Measurements from ENCODE around the gene EPC2.

Gene EPC2, protein sequence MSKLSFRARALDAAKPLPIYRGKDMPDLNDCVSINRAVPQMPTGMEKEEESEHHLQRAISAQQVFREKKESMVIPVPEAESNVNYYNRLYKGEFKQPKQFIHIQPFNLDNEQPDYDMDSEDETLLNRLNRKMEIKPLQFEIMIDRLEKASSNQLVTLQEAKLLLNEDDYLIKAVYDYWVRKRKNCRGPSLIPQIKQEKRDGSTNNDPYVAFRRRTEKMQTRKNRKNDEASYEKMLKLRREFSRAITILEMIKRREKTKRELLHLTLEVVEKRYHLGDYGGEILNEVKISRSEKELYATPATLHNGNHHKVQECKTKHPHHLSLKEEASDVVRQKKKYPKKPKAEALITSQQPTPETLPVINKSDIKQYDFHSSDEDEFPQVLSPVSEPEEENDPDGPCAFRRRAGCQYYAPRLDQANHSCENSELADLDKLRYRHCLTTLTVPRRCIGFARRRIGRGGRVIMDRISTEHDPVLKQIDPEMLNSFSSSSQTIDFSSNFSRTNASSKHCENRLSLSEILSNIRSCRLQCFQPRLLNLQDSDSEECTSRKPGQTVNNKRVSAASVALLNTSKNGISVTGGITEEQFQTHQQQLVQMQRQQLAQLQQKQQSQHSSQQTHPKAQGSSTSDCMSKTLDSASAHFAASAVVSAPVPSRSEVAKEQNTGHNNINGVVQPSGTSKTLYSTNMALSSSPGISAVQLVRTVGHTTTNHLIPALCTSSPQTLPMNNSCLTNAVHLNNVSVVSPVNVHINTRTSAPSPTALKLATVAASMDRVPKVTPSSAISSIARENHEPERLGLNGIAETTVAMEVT

DNA sequence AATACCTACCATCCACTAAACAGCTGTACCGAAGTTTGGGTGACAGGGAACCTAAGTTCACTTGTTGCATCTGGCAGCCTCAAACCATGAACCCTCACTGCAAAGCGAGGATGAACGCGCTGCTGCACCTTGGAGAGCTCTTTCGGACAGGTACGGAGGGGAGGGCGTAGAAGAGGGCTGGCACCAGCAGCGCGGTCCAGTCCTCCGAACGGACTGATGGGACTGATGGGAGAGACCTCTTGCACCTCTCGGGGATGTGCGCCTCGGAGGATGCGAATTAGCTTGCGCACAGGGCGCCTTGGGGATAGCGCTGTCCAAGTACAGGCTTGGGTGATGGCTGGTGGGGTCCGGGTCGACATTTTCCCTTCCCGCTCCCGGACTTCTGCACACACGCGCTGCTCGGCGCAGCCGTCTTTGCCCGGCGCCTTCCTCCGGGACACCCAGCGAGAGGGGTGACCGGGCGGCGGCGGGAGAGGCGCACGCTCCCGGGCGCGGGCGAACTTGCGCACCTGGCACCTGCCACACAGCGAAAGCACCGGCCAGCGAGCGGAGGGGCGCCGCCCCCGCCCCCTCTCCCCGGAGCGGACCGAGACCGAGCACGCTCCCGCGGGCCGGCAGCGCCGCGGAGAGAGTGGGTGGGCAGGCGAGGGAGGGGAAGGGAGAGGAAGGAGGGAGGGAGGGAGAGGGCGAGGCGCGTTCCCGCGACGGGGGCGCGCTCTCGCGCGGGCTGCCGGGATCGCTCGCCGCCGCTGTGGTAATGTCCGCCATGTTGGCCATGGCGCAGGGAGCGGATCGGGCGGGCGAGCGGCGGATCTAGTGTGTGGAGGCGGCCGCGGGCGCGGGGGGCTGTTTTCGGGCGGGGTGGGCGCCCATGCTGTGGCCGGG is at the start of gene EPC2:
Gene EPC2 (plus strand): TSS at position 754 of the 885 bp plus-strand sequence. CDS start 267 bp downstream, outside the sequence.
- DNase-seq (ENCODE audit: low spot score): peak; percentile 83

DNA sequence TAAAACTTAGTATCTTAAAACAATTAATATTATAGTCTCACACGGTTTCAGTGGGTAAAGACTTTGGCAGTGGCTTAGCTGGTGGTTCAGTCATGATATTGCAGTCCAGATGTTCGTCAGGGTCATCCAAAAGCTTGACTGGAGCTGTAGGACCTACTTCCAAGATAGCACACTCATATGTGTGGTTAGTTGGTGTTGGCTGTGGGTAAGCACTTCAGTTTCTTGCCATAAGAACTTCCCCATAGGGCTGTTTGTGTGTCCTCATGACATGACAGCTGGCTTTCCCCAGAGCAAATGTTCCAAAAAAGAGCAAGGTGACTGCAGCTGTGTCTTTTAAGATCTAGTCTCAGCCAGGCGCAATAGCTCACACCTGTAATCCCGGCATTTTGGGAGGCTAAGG is 48.5 kb upstream of the EPC2 start:
- DNase-seq (ENCODE audit: low spot score): no peak

DNA sequence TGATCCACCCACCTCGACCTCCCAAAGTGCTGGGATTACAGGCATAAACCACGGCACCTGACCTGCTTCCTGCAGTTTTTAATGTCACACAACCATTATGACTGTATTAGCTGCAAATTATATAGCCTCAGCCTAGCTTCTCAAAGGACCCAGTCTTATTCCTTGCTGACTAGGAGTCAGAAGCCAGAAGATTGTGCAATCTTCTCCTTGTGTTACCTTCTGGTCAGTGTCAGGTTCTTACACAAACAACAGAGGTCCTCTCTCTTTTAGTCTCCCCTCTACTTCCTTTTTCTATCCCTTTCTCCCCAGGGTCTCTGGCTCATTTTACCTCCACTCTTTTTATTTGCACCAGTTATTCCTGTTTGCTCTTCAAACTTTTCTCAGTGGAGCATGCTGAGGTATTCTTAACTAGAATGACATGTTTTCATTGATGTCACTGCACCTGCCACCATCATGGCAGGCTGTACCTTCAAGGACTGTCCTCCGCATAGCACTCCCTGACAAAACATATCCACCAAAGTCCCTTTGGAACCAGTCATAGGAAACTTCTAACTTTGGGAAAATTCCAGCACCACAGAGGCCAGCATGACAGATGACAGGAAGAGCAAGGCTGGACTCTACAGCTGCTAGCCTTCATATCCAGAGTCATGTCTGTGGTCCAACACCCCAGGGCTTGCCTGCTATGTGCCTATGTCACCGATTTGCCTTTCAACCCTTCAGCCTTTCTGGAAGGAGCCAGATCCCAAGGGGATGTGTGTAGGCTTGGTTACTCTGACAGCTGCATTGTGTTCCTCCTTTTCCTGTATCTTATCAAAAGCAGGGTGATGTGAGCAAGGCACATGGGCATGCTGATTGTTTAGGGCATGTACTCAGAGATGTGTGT is 45.2 kb upstream of the EPC2 start:
- no peak for DNase-seq (ENCODE audit: low spot score)

DNA sequence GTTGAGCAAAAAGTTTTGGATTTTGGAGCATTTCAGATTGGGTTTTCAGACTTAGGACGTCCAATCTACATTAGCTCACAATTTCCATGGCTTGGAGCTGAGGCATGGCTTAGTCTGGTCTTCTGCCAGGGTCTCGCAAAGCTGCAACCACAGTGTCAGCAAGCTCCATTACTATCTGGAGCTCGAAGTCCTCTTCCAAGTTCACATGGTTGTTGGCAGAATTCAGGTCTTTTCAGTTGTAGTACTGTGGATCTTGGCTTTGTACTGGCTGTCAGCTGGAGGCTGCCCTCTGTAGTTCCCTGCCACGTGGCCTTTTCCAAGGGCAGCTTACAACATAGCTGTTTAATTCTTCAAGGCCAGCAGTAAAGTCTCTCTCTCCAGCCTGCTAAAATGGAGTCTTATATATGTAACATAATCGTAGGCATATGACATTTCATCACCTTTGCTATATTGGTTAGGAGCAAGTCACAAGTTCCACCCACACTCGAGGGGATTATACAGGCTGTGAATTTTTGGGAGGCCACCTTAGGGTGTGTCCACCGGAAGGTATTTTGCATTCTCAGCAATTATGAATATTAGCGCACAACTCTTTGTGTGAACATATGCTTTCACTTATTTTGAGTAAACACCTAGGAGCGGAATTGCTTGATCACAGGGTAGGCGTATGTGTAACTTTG is 41.5 kb upstream of the EPC2 start:
- no peak for DNase-seq (ENCODE audit: low spot score)

DNA sequence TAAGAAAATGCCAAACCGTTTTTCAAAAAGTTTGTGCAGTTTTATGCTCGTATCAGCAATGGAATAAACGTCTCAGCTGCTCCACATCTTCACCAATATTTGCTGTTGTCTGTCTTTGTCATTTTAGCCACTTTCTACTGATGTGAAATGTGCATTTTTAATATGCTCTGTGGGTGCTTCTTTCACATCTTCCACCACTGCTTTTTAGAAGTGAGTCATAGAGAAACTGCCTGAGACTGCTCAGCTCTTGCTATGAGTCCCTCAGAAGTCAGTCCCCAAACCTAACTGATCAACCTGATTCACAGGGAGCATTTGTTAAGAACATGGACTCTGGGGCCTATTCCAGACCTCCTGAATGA is 41.0 kb upstream of the EPC2 start:
- DNase-seq (ENCODE audit: low spot score): no peak

DNA sequence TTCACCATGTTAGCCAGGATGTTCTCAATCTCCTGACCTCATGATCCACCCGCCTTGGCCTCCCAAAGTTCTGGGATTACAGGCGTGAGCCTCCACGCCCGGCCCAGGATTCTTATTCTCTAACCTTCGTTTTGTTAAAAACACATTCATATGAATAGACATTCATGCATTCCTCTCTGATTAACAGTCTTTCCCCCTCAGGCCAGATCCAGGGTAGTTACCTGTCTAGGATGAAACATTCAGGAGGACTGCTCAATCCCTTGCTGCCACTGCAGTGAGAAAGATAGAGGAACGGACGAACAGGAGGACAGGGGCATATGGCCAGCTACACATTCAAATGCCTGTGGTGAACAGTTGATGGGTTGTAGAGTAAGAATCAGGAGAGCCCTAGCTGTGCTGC is 39.6 kb upstream of the EPC2 start:
- no peak for DNase-seq (ENCODE audit: low spot score)

DNA sequence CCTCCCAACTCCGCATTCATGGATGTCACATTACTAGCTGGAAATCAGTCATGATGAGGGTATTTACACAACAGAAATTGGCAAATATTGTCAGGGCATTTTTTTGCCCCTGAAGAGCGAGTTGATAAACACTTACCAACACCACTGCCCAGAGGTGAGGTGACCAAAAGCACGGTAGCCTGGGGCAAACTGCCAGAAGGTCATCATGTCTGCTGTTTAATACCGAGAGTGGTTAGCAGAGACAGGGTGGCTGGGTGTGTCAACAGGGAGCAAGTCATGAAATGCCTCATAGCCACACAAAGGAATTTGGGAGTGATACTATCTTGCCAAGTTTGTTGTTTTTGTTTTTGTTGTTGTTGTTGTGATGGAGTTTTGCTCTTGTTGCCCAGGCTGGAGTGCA is 37.0 kb upstream of the EPC2 start:
- DNase-seq (ENCODE audit: low spot score): no peak

DNA sequence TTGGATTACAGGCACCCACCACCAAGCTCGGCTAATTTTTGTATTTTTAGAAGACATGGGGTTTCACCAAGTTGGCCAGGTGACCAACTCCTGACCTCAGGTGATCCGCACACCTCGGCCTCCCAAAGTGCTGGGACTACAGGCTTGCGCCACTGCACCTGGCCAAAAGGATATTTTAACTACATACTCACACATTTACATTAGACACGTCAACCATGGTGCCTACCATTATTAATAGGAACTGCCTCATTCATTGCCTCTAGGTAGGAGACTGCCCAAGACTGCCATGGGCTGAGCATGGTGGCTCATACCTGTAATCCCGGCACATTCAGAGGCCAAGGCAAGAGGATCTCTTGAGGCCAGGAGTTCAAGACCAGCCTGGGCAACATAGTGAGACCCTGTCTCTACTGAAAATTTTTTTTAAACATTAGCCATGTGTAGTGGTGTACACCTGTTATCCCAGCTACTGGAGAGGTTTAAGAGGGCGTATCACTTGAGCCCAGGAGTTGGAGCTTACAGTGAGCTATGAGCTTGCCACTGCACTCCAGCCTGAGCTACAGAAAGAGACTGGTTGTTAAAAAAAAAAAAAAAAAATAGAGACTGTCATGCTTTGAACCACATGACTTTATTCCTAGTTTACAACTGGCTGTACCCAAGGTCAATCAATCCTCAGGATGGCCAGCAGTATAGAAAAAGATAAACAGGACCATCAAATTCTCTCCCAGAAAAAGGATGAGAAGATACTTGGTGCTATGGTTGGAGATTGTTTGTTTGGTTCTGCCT is 31.1 kb upstream of the EPC2 start:
- DNase-seq (ENCODE audit: low spot score): no peak

DNA sequence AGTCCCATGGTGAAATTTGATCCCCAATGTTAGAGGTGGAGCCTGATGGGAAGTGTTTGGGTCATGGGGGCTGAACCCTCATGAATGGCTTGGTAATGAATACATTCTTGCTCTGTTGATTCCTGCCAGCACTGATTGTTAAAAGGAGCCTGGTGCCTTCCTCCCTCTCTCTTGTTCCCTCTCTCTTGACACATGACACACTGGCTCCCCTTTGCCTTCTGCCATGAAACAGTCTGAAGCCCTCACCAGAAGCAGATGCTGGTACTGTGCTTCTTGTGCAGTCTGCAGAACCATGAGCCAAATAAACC is 30.6 kb upstream of the EPC2 start:
- no peak for DNase-seq (ENCODE audit: low spot score)

DNA sequence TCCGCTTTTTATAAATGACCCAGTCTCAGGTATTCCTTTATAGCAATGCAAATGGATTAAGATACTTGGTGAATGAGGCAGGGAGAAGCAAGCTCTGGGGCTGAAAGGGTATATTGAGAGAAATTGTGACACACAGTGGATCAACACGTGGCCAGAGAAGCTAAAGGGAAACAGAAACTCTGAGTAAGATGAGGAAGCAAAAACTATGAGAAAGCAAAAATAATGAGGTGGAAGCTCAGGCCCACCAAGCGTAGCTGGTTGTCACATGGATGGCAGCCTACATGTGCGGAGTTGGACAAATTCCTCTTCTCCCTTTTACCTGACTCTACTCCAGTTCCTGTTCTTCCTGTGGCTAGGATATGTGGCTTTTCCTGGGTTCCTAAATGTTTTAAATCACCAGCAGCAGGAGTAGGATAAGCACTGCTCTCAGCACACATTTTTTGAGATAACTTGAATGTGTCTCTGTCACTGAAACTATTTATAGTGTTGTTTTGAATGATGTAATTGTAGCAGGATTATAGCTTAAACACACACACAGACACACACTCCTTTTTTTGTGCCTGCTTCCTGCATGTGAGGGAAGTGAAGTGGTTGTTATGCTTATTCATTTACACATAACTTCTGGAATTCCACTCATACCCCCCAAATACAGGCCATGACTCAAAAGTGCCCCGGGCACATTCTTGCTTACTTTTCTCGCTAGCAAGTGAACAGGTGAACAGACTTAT is 30.1 kb upstream of the EPC2 start:
- DNase-seq (ENCODE audit: low spot score): peak; percentile 43

DNA sequence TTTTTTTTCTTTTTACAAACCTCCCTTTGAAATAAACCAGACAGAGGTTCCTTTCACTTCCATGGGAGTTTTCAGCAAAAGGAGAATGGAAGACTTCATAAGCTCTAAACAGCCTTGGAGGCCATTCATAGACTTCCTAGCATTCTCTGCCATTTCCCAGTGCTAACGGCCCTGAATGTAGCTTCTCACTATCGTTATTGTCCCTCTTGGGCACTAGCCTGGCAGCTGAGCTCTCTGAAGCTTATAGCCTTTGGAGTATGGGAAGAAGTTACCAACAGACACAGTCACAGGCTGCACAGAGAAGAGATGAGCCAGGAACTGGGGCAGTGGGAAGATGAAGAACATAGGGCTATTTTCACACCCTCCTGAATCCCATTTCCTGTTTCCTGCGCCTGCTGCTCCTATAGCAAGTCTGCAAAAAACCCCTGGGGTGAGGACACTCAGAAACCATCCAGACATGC is 29.1 kb upstream of the EPC2 start:
- DNase-seq (ENCODE audit: low spot score): peak; percentile 62

DNA sequence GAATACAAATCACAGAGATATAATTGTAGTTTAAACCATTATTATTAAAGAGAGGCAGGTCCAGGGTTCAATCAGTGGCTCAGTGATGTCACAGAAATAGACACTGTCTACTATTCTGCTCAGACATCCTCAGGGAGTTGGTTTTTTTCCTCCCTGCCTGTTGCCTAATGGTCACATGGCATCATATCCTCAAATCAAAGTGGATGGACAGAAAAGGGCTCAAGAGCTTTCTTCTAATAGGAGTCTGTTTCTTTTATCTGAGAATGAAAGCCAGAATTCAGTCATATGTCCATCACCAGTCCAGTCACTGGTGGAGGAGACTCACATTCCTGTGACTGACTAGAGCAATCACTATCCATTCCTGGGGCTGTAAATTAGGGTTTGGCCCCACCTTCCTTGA is 27.9 kb upstream of the EPC2 start:
- DNase-seq (ENCODE audit: low spot score): no peak

DNA sequence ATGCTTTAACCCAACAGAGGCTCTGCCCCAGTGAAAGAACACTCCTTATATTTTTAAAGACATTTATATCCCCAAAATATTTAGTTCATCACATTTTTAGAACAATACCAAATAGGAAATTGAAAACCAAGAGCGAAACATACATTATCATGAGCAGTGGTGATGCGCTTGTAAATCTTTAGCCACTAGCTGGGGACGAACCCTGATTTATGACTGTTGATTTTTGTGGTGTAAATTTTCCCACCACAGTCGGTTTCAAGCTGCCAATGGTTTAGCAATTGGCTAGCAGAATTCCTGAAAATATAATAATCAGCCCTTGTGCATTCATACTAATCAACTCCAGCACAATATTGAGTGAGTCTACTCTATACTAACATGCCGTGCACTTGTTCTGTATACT is 27.3 kb upstream of the EPC2 start:
- DNase-seq (ENCODE audit: low spot score): no peak

DNA sequence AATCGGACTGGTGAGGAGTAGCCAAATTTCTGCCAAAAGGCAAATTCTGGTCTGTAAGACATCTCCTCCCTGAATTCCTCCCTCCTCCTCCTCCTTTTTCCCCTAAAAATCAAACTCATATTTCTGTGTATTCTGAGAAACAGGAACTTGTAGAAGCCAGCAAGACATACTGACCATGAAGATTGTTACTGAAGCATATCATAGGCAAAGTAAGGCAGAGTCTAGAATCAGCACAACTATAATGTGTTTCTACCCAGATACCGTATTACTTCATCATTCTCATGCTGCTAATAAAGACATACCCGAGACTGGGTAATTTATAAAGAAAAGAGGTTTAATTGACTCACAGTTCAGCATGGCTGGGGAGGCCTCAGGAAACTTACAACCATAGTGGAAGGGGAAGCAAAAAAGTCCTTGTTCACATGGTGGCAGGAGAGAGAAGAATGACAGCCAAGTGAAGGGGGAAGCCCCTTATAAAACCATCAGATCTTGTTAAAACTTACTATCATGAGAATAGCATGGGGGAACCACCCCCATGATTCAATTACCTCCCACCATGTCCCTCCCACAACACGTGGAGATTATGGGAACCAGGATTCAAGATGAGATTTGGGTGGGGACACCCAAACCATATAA is 24.9 kb upstream of the EPC2 start:
- no peak for DNase-seq (ENCODE audit: low spot score)

DNA sequence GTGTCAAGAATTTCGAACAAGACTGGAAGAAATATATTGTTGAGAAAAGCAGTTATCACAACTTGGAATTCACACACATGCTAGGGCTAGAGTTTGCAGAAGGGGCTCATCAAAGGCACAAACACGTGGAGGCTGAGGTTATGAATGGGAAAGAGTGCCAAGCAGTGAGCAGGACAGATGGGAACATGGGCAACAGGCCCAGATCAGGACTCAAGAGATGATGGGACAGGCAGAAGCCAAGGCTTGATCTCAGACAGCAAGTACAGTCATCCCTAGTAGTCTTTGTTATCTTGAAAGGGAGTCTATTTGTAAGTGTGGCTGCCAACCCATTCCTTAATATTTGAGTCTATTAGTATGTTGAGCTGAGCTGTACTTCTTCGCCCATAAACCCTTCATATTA is 22.2 kb upstream of the EPC2 start:
- no peak for DNase-seq (ENCODE audit: low spot score)

DNA sequence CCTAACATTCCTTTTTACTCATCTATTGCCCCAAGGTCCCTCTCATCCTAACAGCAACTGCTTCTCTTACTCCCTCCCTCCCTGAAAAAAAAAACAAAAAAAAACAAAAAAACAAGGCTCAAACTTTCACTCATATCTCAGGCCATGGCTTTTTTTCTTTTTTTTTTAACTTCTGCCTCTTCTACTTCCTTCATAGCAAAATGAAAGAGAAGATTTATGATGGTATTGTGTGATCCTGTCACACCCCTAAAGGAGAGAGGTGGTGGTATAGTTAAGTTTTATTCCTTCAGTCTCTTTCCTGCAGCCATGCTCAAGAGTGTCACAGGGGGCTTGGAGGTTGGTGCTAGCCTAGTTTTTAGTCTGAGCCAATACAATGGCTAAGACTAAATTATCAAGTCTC is 21.5 kb upstream of the EPC2 start:
- no peak for DNase-seq (ENCODE audit: low spot score)

DNA sequence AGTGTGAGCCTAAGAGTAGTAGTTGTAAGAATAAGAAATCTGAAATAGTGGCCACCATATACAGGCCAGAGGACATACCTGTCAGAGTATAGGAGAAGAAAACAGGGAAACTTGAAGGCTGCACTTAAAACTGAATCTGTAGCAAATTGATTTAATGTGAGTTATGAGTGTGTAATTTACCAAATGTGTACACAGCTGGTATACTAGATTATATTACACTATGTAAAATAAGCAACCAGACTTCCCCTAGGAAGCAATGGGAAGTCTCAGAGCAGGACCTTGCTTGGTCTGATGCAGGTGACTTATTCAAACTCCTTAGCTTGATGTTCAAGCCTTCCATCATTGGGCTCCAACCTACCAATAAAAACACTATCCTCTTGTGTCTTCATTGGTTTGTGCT is 17.3 kb upstream of the EPC2 start:
- no peak for DNase-seq (ENCODE audit: low spot score)

DNA sequence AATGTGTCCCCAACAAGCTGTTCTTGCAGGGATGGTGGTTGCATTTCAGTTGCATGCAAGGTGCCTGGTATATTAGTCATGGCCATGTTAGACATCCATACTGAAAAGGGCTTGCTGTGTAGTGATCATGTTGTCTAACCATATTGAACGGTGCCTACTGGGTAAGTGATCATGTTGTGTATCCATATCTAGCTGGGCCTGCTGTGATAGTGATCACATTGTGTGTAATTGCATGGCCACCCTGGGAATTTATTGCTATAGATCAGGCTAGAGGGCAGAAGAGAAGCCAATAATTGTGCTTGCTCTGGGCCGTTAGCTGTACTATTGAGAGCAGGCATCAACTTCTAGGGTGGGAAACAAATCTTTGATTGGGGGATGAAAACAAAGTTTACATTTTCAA is 9.8 kb upstream of the EPC2 start:
- no peak for DNase-seq (ENCODE audit: low spot score)

DNA sequence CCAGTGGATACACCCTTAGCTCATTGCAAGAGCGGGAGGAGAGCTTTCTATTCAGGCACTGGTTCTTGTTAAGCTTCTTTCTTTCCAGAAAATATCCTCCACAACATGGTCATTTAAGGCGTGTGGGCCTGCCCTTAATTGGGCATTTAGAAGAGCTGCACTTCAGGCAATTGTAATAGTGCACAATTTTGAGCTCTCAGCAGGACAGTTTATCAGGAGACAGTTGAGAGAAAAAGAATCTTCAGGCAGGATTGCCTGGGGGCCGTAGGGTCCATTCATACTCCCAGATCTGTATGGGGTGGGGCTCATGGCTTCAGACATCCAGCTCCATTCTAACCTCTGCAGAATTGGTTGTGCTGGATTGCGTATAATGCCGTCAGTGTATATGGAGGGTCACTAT is 6.0 kb upstream of the EPC2 start:
- no peak for DNase-seq (ENCODE audit: low spot score)

Data from globus pallidus (tissue), 1 donor.